Measurements from ENCODE around the gene MTUS2. TPM values are rescaled to one million over a fixed set of nuclear protein-coding genes. Genes with fewer than 3 reads are reported as not detected.

MTUS2 gene
- total and polyA plus RNA-seq, 2 experiments from 2014 or later = 0.27 to 0.38 TPM

- TF ChIP-seq ZNF462 (CRISPR knock-in tag; IDR thresholded peaks at IDR 0.05) (no peak), POLR2AphosphoS5 (IDR thresholded peaks at IDR 0.05; ENCODE audit: low read depth) (no peak)
These were observed 707.8 kb downstream of the MTUS2 start (continued) for GRCh38 chr13:29527916-29528315.

- no peak for ATAC-seq
- H3K4me3 ChIP-seq = no peak overlapping the region
- peaks cover 11% of the 10 kb centered on the region; the same call in 1 of the 2 replicates for H4K20me1 ChIP-seq (replicated peaks; ENCODE audit: insufficient read depth)
- peaks cover 40% of the 10 kb centered on the region for H3K79me2 ChIP-seq (replicated peaks; ENCODE audit: insufficient read depth)
- H3K36me3 Mint-ChIP-seq (ENCODE audit: low read depth) = peaks cover 86% of the 10 kb centered on the region
- no peaks in the 10 kb centered on the region for H3K4me1 ChIP-seq (ENCODE audit: insufficient read depth)
- no peaks in the 10 kb centered on the region for H3K27me3 ChIP-seq (ENCODE audit: insufficient read depth)
- H3K27ac Mint-ChIP-seq = no peak overlapping the region
- no peaks in the 10 kb centered on the region for H3K4me1 Mint-ChIP-seq
- DNase-seq (ENCODE audit: low spot score) = no peak
- no peaks in the 10 kb centered on the region for H3F3A ChIP-seq (replicated peaks; ENCODE audit: low read depth)
- H3K4me2 ChIP-seq = no peak overlapping the region
- H3K4me3 Mint-ChIP-seq = no peak overlapping the region
- no peak overlapping the region for H3K27ac ChIP-seq (ENCODE audit: low read depth)
- no peak overlapping the region for H2AFZ ChIP-seq
- no peaks in the 10 kb centered on the region for H3K9me3 Mint-ChIP-seq
- H3K9me2 ChIP-seq (ENCODE audit: insufficient read depth) = no peaks in the 10 kb centered on the region
- H3K36me3 ChIP-seq (ENCODE audit: insufficient read depth) = peaks cover 56% of the 10 kb centered on the region
- H3K27me3 Mint-ChIP-seq (ENCODE audit: insufficient read depth, low read depth, poor library complexity) = peaks cover 8% of the 10 kb centered on the region
- TF ChIP-seq ETS1 (IDR thresholded peaks at IDR 0.05) (no peak), CREB1 (CRISPR knock-in tag; IDR thresholded peaks at IDR 0.05; ENCODE audit: low read depth) (no peak), EZH2phosphoT487 (IDR thresholded peaks at IDR 0.05; ENCODE audit: unreplicated experiment) (no peak), CTCF (conservative IDR thresholded peaks at IDR 0.05; ENCODE audit: low read depth in 2 of 2) (no peak), EZH2 (IDR thresholded peaks at IDR 0.05; ENCODE audit: low read depth, unreplicated experiment) (no peak), REST (IDR thresholded peaks at IDR 0.05; ENCODE audit: unreplicated experiment) (no peak), JUNB (IDR thresholded peaks at IDR 0.05; ENCODE audit: unreplicated experiment) (no peak)
These were observed 709.6 kb downstream of the MTUS2 start for GRCh38 chr13:29529754-29530153.
